HepG2 (cell line): ENCODE measurements around the gene FAM222A. TPM values are rescaled to one million over a fixed set of nuclear protein-coding genes. Genes with fewer than 3 reads are reported as not detected.

Source experiments
- ATAC-seq: fragments of 200-7000 bp; cut with Tn5 transposase; 3 replicates; pipeline ENCODE4 v1.9.1; 2020; ENCODE audit warnings: mild to moderate bottlenecking, moderate library complexity
- BruUV-seq: library from RNA; stranded (reverse); fragments of 400-500 nt; replicated peaks from 2 replicates; lab custom pipeline; 2021; lab: Mats Ljungman, UMichigan
- CTCF ChIA-PET: fragments of 300-600 bp; formaldehyde crosslinking; extraction: SDS; loops from one replicate; lab custom pipeline; 2021; ENCODE audit warnings: low total read pairs, inconsistent platforms, low intra/inter-chr PET ratio; lab: Yijun Ruan, JAX
- POLR2A ChIA-PET: fragments of 350-600 bp; sonication (Branson Sonifier 250); formaldehyde crosslinking; loops from one replicate; lab custom pipeline; 2020; ENCODE audit warnings: antibody characterized with exemption, inconsistent platforms; lab: Yijun Ruan, JAX
- DNase-seq: peaks from one replicate; pipeline ENCODE4 v3.0.0-alpha.2; 2015; ENCODE audit warnings: low spot score
- FAIRE-seq: peaks from 3 replicates; lab custom pipeline; 2011; peaks lifted over from hg19 to GRCh38; lab: Jason Lieb, UNC
- H2AFZ ChIP-seq: one replicate; pipeline ENCODE4 v1.6.1; 2011; ENCODE audit warnings: low read length, inconsistent platforms
- H3K27ac ChIP-seq: fragments of 300-600 bp; 3 replicates; pipeline ENCODE4 v1.8.0; 2011; ENCODE audit warnings: mixed run types, mild to moderate bottlenecking, mixed read lengths, low read length, inconsistent platforms; ENCODE audit not compliant: insufficient read depth; ENCODE audit errors: extremely low read length
- H3K27me3 ChIP-seq, 2 experiments: fragments of 200-600 bp in 1 of 2; 2 replicates in 1 of 2; 3 replicates in 1 of 2; pipeline versions ENCODE4 v1.6.0 to v1.8.0; 2011; ENCODE audit warnings: low read length in 2 of 2, mild to moderate bottlenecking in 2 of 2, moderate library complexity in 2 of 2, inconsistent platforms in 1 of 2; ENCODE audit not compliant: insufficient read depth in 2 of 2, control insufficient read depth in 1 of 2
- H3K36me3 ChIP-seq, 2 experiments: fragments of 200-600 bp in 1 of 2; replicated peaks in 1 of 2; 2 replicates in 1 of 2; 3 replicates in 1 of 2; pipeline versions ENCODE4 v1.5.1 to v1.8.0; 2011; ENCODE audit warnings: low read length in 2 of 2, inconsistent platforms in 1 of 2; ENCODE audit not compliant: insufficient read depth in 2 of 2, control insufficient read depth in 1 of 2
- H3K4me1 ChIP-seq: 2 replicates; pipeline ENCODE4 v1.5.1; 2012; ENCODE audit warnings: low read length, inconsistent platforms; ENCODE audit not compliant: insufficient read depth
- H3K4me2 ChIP-seq: 2 replicates; pipeline ENCODE4 v1.6.0; 2011; ENCODE audit warnings: low read depth, low read length, inconsistent platforms
- H3K4me3 ChIP-seq, 3 experiments: fragments of 200-600 bp in 1 of 3; sonication (generic), shearing (Covaris generic) in 1 of 3; replicated peaks in 1 of 3; 2 replicates each; pipeline ENCODE4 v1.5.1; 2011 to 2016; ENCODE audit warnings: low read length in 3 of 3, inconsistent platforms in 2 of 3, low read depth in 2 of 3, mild to moderate bottlenecking in 2 of 3, control low read depth in 1 of 3, mixed read lengths in 1 of 3; ENCODE audit not compliant: insufficient read depth in 1 of 3
- H3K79me2 ChIP-seq: one replicate; pipeline ENCODE4 v1.6.1; 2011; ENCODE audit warnings: low read length, inconsistent platforms; ENCODE audit not compliant: insufficient read depth
- H3K9ac ChIP-seq: 2 replicates; pipeline ENCODE4 v1.6.0; 2011; ENCODE audit warnings: mild to moderate bottlenecking, low read depth, low read length, inconsistent platforms; ENCODE audit not compliant: insufficient read depth
- H3K9me3 ChIP-seq: 2 replicates; pipeline ENCODE4 v1.5.1; 2012; ENCODE audit warnings: mild to moderate bottlenecking, low read length
- H4K20me1 ChIP-seq: 2 replicates; pipeline ENCODE4 v1.6.0; 2011; ENCODE audit warnings: inconsistent platforms, mild to moderate bottlenecking, low read length, moderate library complexity; ENCODE audit not compliant: insufficient read depth
- CREB3 ChIP-seq: sonication (generic); formaldehyde crosslinking; IDR thresholded peaks from 2 replicates; pipeline ENCODE4 v1.5.0; 2020; ENCODE audit warnings: missing genetic modification reagents
- HNF1B ChIP-seq: sonication (generic); formaldehyde crosslinking; IDR thresholded peaks from 2 replicates; pipeline ENCODE4 v1.5.1; 2020; ENCODE audit warnings: mild to moderate bottlenecking, moderate library complexity, missing genetic modification reagents
- HNF4A ChIP-seq: sonication (generic); formaldehyde crosslinking; IDR thresholded peaks from 2 replicates; pipeline ENCODE4 v1.4.0; 2020; ENCODE audit warnings: missing genetic modification reagents
- NFKB2 ChIP-seq: sonication (generic); formaldehyde crosslinking; IDR thresholded peaks from 2 replicates; pipeline ENCODE4 v1.4.0; 2020; ENCODE audit warnings: missing genetic modification reagents, borderline replicate concordance
- SRSF1 ChIP-seq: fragments of 200-400 bp; formaldehyde crosslinking; optimal IDR thresholded peaks from 2 replicates; pipeline ENCODE3; 2017; ENCODE audit warnings: mild to moderate bottlenecking, low read depth, low read length, moderate library complexity
- ZBTB7B ChIP-seq: sonication (generic); formaldehyde crosslinking; IDR thresholded peaks from 2 replicates; pipeline ENCODE4 v1.4.0; 2020; ENCODE audit warnings: missing genetic modification reagents
- WGBS: methylation state at CpG from one replicate; pipeline ENCODE4 v1.1.6; 2017; ENCODE audit warnings: low lambda C conversion rate; 5-methylcytosine and 5-hydroxymethylcytosine counted together
- in situ Hi-C: cut with HindIII; loops from 2 replicates; pipeline ENCODE4 v1.10.0; 2017; ENCODE audit warnings: low pct_unique_long_range_greater_than_20kb; ENCODE audit not compliant: extremely low pct_ligation_motif_present
- intact Hi-C: fragments of 100-400 bp; cut with micrococcal nuclease; formaldehyde crosslinking; loops from one replicate; pipeline ENCODE4 v1.10.0; 2022; ENCODE audit not compliant: unreplicated experiment
- polyA plus RNA-seq, 8 experiments: library from polyadenylated mRNA; depleted of rRNA in 3 of 8; stranded (reverse) in 7 of 8; unstranded in 1 of 8; fragments of >200 nt; fragmentation: Illumina TruSeq in 4 of 8; extraction: Trizol in 4 of 8; gene quantifications; 2 replicates each; pipeline versions ENCODE4 v1.2.1 to v1.2.3, GENCODE V29; 2011 to 2016; ENCODE audit warnings: low read depth in 4 of 8, missing spikeins in 1 of 8, mixed read lengths in 1 of 8; ENCODE audit not compliant: insufficient read depth in 1 of 8
- total RNA-seq, 5 experiments: library from RNA; depleted of rRNA; stranded (reverse); fragments of >200 nt; fragmentation: Illumina TruSeq; extraction: Trizol; gene quantifications; 2 replicates each; pipeline ENCODE4 v1.2.3, GENCODE V29; 2016; ENCODE audit warnings: low read depth in 1 of 5

The FAM222A gene
- total and polyA plus RNA-seq, 2 of the 13 experiments (the other 11 are each of a cell fraction or from before 2014, with no cell fraction given) = 2.7 to 9.6 TPM

GRCh38 chr12:109753054-109753401 is 39.4 kb downstream of the FAM222A start:
- DNase-seq = no peak

More at GRCh38 chr12:109753054-109753401, 39.4 kb downstream of the FAM222A start:
- H3K27me3 ChIP-seq = no peaks in the 10 kb centered on the region
- peaks cover 46% of the 10 kb centered on the region for H3K4me1 ChIP-seq
- 53% methylated on average over 4 of the region's 5 CpGs for WGBS
- CTCF ChIA-PET = no interaction called here
- in situ Hi-C loops (no loop called here), intact Hi-C loops (no loop called here)
- H3K4me2 ChIP-seq = peak overlapping the region; percentile 70
- ATAC-seq (peak; percentile 50), FAIRE-seq (no peak)
- H3K79me2 ChIP-seq = peaks cover 10% of the 10 kb centered on the region
- H3K9ac ChIP-seq = peak overlapping the region; percentile 35
- peak overlapping the region; percentile 67 for H3K27ac ChIP-seq
- TF ChIP-seq HNF4A (CRISPR knock-in tag) = peak; percentile 32; the same call in 1 of the 2 replicates
- TF ChIP-seq CREB3 (CRISPR knock-in tag) = no peak
- TF ChIP-seq HNF1B (CRISPR knock-in tag) = peak; percentile 15; the same call in 1 of the 2 replicates
- TF ChIP-seq ZBTB7B (CRISPR knock-in tag) = 0 out of 2 replicates have a peak, but pooled peaks have one; percentile 8
- no peak for TF ChIP-seq SRSF1
- TF ChIP-seq NFKB2 (CRISPR knock-in tag) = no peak
- POLR2A ChIA-PET = interaction anchor here (0.9 to 1.5 kb wide), 4 partner anchors 12 to 31 kb away, joined by 3 to 7 read pairs (median 4); no protein-coding TSS in a partner anchor
- H3K9me3 ChIP-seq = peaks cover 10% of the 10 kb centered on the region; the same call in 1 of the 2 replicates
- no peak overlapping the region for H2AFZ ChIP-seq
- peak overlapping the region in 1 of 3 experiments; percentile 30; a peak in 1 of 6 replicates for H3K4me3 ChIP-seq
- 0 out of 5 replicates have a peak, but pooled peaks cover 1 to 3% of the 10 kb centered on the region in 2 experiments for H3K36me3 ChIP-seq
- H4K20me1 ChIP-seq = no peaks in the 10 kb centered on the region
- no TSS peak for BruUV-seq
